NT2/D1 (cell line): ENCODE results near the gene TUBB1.

Experiments used
- SUZ12 ChIP-seq: IDR thresholded peaks from 2 replicates; pipeline ENCODE4 v1.6.1; 2011; ENCODE audit not compliant: insufficient read length, insufficient read depth; ENCODE audit errors: extremely low read depth
- YY1 ChIP-seq: IDR thresholded peaks from 2 replicates; pipeline ENCODE4 v1.6.1; 2011; ENCODE audit not compliant: insufficient read length, insufficient read depth

- no peak for TF ChIP-seq YY1
- no peak for TF ChIP-seq SUZ12
Observed at GRCh38 chr20:59050437-59050836, 31.2 kb downstream of the TUBB1 start.
